GM12878 (cell line): ENCODE results near the gene NOL4L. TPM values are rescaled to one million over a fixed set of nuclear protein-coding genes. Genes with fewer than 3 reads are reported as not detected.

Source experiments
- ATF7 ChIP-seq: fragments of 450-650 bp; IDR thresholded peaks from 2 replicates; pipeline ENCODE4 v1.6.1; 2016; ENCODE audit warnings: low read depth, mild to moderate bottlenecking
- CUX1 ChIP-seq: IDR thresholded peaks from 2 replicates; pipeline ENCODE4 v1.6.1; 2012; ENCODE audit warnings: improper control_type of control experiment, low read depth, low read length; ENCODE audit not compliant: insufficient replicate concordance
- DPF2 ChIP-seq: fragments of 450-650 bp; IDR thresholded peaks from 2 replicates; pipeline ENCODE4 v1.6.1; 2017; ENCODE audit warnings: mild to moderate bottlenecking
- FOXM1 ChIP-seq: IDR thresholded peaks from 2 replicates; pipeline ENCODE4 v1.6.1; 2012; ENCODE audit warnings: low read depth, mild to moderate bottlenecking, inconsistent platforms, low read length, moderate library complexity
- GATAD2B ChIP-seq: fragments of 450-650 bp; conservative IDR thresholded peaks from 2 replicates; pipeline ENCODE4 v1.6.1; 2017; ENCODE audit warnings: low read depth, mild to moderate bottlenecking, moderate library complexity
- IKZF1 ChIP-seq: fragments of 450-650 bp; conservative IDR thresholded peaks from 2 replicates; pipeline ENCODE4 v1.6.1; 2017; ENCODE audit warnings: antibody characterized with exemption, mild to moderate bottlenecking
- IRF5 ChIP-seq: fragments of 450-650 bp; IDR thresholded peaks from 2 replicates; pipeline ENCODE4 v1.6.1; 2017; ENCODE audit warnings: borderline replicate concordance
- MYB ChIP-seq: fragments of 150-350 bp; IDR thresholded peaks from 2 replicates; pipeline ENCODE4 v1.6.1; 2014; ENCODE audit warnings: mild to moderate bottlenecking, low read depth, low read length, borderline replicate concordance
- NFIC ChIP-seq: IDR thresholded peaks from 2 replicates; pipeline ENCODE4 v1.6.1; 2012; ENCODE audit warnings: low read depth, mild to moderate bottlenecking, inconsistent platforms, low read length, moderate library complexity
- NFYA ChIP-seq: IDR thresholded peaks from 2 replicates; pipeline ENCODE4 v1.6.1; 2011; ENCODE audit warnings: low read depth, mild to moderate bottlenecking, low read length, improper control_type of control experiment, borderline replicate concordance
- PAX5 ChIP-seq: IDR thresholded peaks from 2 replicates; pipeline ENCODE4 v1.6.1; 2011; ENCODE audit warnings: low read depth, low read length, borderline replicate concordance
- RB1 ChIP-seq: fragments of 450-650 bp; formaldehyde crosslinking; IDR thresholded peaks from 2 replicates; pipeline ENCODE4 v1.6.1; 2017; ENCODE audit warnings: mild to moderate bottlenecking, borderline replicate concordance
- RCOR1 ChIP-seq: conservative IDR thresholded peaks from 2 replicates; pipeline ENCODE4 v1.6.1; 2012; ENCODE audit warnings: low read depth, low read length, improper control_type of control experiment
- SIN3A ChIP-seq: IDR thresholded peaks from 2 replicates; pipeline ENCODE4 v1.6.1; 2012; ENCODE audit warnings: low read depth, low read length, improper control_type of control experiment
- SMAD1 ChIP-seq: fragments of 450-650 bp; IDR thresholded peaks from 2 replicates; pipeline ENCODE4 v1.6.1; 2018; ENCODE audit warnings: mild to moderate bottlenecking, low read depth; ENCODE audit not compliant: partially characterized antibody
- TCF12 ChIP-seq: IDR thresholded peaks from 2 replicates; pipeline ENCODE4 v1.6.1; 2011; ENCODE audit warnings: low read depth, mild to moderate bottlenecking, low read length
- YBX1 ChIP-seq: fragments of 450-650 bp; IDR thresholded peaks from 2 replicates; pipeline ENCODE4 v1.6.1; 2016; ENCODE audit warnings: antibody characterized with exemption
- ZNF207 ChIP-seq: fragments of 450-650 bp; IDR thresholded peaks from 2 replicates; pipeline ENCODE4 v1.6.1; 2014; ENCODE audit warnings: antibody characterized with exemption, mild to moderate bottlenecking, borderline replicate concordance
- ZSCAN29 ChIP-seq: fragments of 450-650 bp; IDR thresholded peaks from 2 replicates; pipeline ENCODE4 v1.6.1; 2017; ENCODE audit warnings: mild to moderate bottlenecking, moderate library complexity
- polyA plus RNA-seq, 11 experiments: library from polyadenylated mRNA; depleted of rRNA in 4 of 11; unstranded in 6 of 11; stranded (reverse) in 5 of 11; fragments of >200 nt; fragmentation: Nextera tagmentation in 4 of 11; fragmentation: Illumina TruSeq in 1 of 11; extraction: Ambion mirVana in 4 of 11; extraction: Trizol in 1 of 11; gene quantifications; 1 replicate in 1 of 11; 2 replicates in 10 of 11; pipeline versions ENCODE4 v1.2.1 to v1.2.3, GENCODE V29; 2011 to 2016; ENCODE audit warnings: inconsistent platforms in 2 of 11, missing spikeins in 2 of 11, low read depth in 1 of 11
- total RNA-seq, 4 experiments: library from RNA; depleted of rRNA in 3 of 4; stranded (reverse); fragments of >200 nt in 3 of 4; fragmentation: Illumina TruSeq in 1 of 4; extraction: Trizol in 1 of 4; gene quantifications; 2 replicates each; pipeline versions ENCODE4 v1.2.1 to v1.2.3, GENCODE V29; 2013 to 2021
- TF ChIP-seq, protein P1 (sequence below): fragments of 450-650 bp; conservative IDR thresholded peaks from 2 replicates; pipeline ENCODE4 v1.6.1; 2017; ENCODE audit warnings: mild to moderate bottlenecking, moderate library complexity

Gene NOL4L
- total and polyA plus RNA-seq, 10 of the 15 experiments (the other 5 are each of a cell fraction or from before 2014, with no cell fraction given): 2.3 to 24.0 (median 8.0) TPM

- TF ChIP-seq, protein P1, sequence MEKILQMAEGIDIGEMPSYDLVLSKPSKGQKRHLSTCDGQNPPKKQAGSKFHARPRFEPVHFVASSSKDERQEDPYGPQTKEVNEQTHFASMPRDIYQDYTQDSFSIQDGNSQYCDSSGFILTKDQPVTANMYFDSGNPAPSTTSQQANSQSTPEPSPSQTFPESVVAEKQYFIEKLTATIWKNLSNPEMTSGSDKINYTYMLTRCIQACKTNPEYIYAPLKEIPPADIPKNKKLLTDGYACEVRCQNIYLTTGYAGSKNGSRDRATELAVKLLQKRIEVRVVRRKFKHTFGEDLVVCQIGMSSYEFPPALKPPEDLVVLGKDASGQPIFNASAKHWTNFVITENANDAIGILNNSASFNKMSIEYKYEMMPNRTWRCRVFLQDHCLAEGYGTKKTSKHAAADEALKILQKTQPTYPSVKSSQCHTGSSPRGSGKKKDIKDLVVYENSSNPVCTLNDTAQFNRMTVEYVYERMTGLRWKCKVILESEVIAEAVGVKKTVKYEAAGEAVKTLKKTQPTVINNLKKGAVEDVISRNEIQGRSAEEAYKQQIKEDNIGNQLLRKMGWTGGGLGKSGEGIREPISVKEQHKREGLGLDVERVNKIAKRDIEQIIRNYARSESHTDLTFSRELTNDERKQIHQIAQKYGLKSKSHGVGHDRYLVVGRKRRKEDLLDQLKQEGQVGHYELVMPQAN: no peak
- TF ChIP-seq GATAD2B: peak; percentile 49; the same call in 1 of the 2 replicates
- TF ChIP-seq ATF7: no peak
- TF ChIP-seq RCOR1: no peak
- TF ChIP-seq FOXM1: no peak
- peak; percentile 98 for TF ChIP-seq DPF2
- TF ChIP-seq PAX5: no peak
- TF ChIP-seq YBX1: no peak
- 0 out of 2 replicates have a peak, but pooled peaks have one; percentile 1 for TF ChIP-seq SIN3A
- TF ChIP-seq IKZF1: 0 out of 2 replicates have a peak, but pooled peaks have one; percentile 18
- no peak for TF ChIP-seq SMAD1
- TF ChIP-seq NFYA: no peak
- no peak for TF ChIP-seq ZNF207
- TF ChIP-seq IRF5: no peak
- no peak for TF ChIP-seq MYB
- no peak for TF ChIP-seq RB1
- no peak for TF ChIP-seq CUX1
- TF ChIP-seq ZSCAN29: no peak
- TF ChIP-seq TCF12: 0 out of 2 replicates have a peak, but pooled peaks have one; percentile 15
- TF ChIP-seq NFIC: no peak
Measured at GRCh38 chr20:32536851-32537656, 48.1 kb downstream of the NOL4L start (continued).
